ENCODE results near the gene DPF3. TPM values are rescaled to one million over a fixed set of nuclear protein-coding genes. Genes with fewer than 3 reads are reported as not detected.

DPF3 gene
- total RNA-seq, 1 donor from 2014 or later, result 0.11 TPM

- peak in 1 of 2 donors; percentile 44 for DNase-seq (ENCODE audit: low spot score in 2 of 2)
- TF ChIP-seq CTCF (IDR thresholded peaks at IDR 0.05), result no peak
- no peaks in the 10 kb centered on the region for H3K27me3 ChIP-seq
- H3K27ac ChIP-seq, result peak overlapping the region in 1 of 2 donors; percentile 17
- intact Hi-C loops (cut with DNase I), result no loop called here
- no peaks in the 10 kb centered on the region for H3K9me3 ChIP-seq
- no peak overlapping the region for H3K4me3 ChIP-seq
- no peaks in the 10 kb centered on the region for H3K36me3 ChIP-seq
- peaks cover 0 to 8% of the 10 kb centered on the region in 2 donors for H3K4me1 ChIP-seq
Measured at GRCh38 chr14:72614891-72615415, 278.9 kb downstream of the DPF3 start.

- Histone ChIP-seq H3K9me3 (no peaks in the 10 kb centered on the region), H3K27me3 (no peaks in the 10 kb centered on the region), H3K4me1 (peaks cover 0 to 8% of the 10 kb centered on the region in 2 donors), H3K4me3 (no peak overlapping the region), H3K36me3 (no peaks in the 10 kb centered on the region), H3K27ac (no peak overlapping the region)
- TF ChIP-seq CTCF (IDR thresholded peaks at IDR 0.05), result no peak
- DNase-seq (ENCODE audit: low spot score in 2 of 2), result peak in 1 of 2 donors; percentile 19
- intact Hi-C loops (cut with DNase I), result no loop called here
Measured at GRCh38 chr14:72614365-72614764, 279.5 kb downstream of the DPF3 start.

- no peak overlapping the region for H3K4me3 ChIP-seq
- no peaks in the 10 kb centered on the region for H3K27me3 ChIP-seq
- peaks cover 0 to 8% of the 10 kb centered on the region in 2 donors for H3K4me1 ChIP-seq
- no peaks in the 10 kb centered on the region for H3K36me3 ChIP-seq
- intact Hi-C loops (cut with DNase I), result no loop called here
- no peaks in the 10 kb centered on the region for H3K9me3 ChIP-seq
- no peak overlapping the region for H3K27ac ChIP-seq
- peak in 1 of 2 donors; percentile 46 for DNase-seq (ENCODE audit: low spot score in 2 of 2)
- TF ChIP-seq CTCF (IDR thresholded peaks at IDR 0.05), result no peak
Measured at GRCh38 chr14:72613975-72614319, 280.0 kb downstream of the DPF3 start.

GRCh38 chr14:72613231-72613974 lies 280.5 kb downstream of the DPF3 start:
- peak in 1 of 2 donors; percentile 68 for DNase-seq (ENCODE audit: low spot score in 2 of 2)
- TF ChIP-seq CTCF (IDR thresholded peaks at IDR 0.05), result no peak
- H3K9me3 ChIP-seq, result no peaks in the 10 kb centered on the region
- intact Hi-C loops (cut with DNase I), result no loop called here
- H3K36me3 ChIP-seq, result no peaks in the 10 kb centered on the region
- peaks cover 0 to 8% of the 10 kb centered on the region in 2 donors for H3K4me1 ChIP-seq
- H3K4me3 ChIP-seq, result no peak overlapping the region
- no peak overlapping the region for H3K27ac ChIP-seq
- no peaks in the 10 kb centered on the region for H3K27me3 ChIP-seq

- Histone ChIP-seq H3K36me3 (no peaks in the 10 kb centered on the region), H3K27ac (no peak overlapping the region), H3K4me3 (no peak overlapping the region), H3K4me1 (peaks cover 0 to 5% of the 10 kb centered on the region in 2 donors), H3K27me3 (no peaks in the 10 kb centered on the region), H3K9me3 (no peaks in the 10 kb centered on the region)
- intact Hi-C loops (cut with DNase I), result no loop called here
- peak in 1 of 2 donors; percentile 11 for DNase-seq (ENCODE audit: low spot score in 2 of 2)
- no peak for TF ChIP-seq CTCF (IDR thresholded peaks at IDR 0.05)
Measured at GRCh38 chr14:72612041-72612440, 281.9 kb downstream of the DPF3 start.

Data from ascending aorta (tissue), 2 donors.